ENCODE results near the gene HSD3B2.

Gene HSD3B2

GRCh38 chr1:119404736-119405135 is 10.2 kb upstream of the HSD3B2 start:
- H4K91ac ChIP-seq (ENCODE audit: low read length): no peak overlapping the region
- H3K36me3 ChIP-seq (ENCODE audit: control insufficient read depth in 1 of 2, insufficient read depth in 2 of 2, low read depth in 1 of 2, low read length in 2 of 2): no peaks in the 10 kb centered on the region
- no peak overlapping the region for H4K8ac ChIP-seq (ENCODE audit: low read length)
- no peak overlapping the region for H2BK15ac ChIP-seq (ENCODE audit: low read depth, poor library complexity, severe bottlenecking)
- no peak overlapping the region for H2BK12ac ChIP-seq (ENCODE audit: low read length in 2 of 2)
- H2AFZ ChIP-seq (ENCODE audit: low read depth, low read length): no peak overlapping the region
- H3K9me3 ChIP-seq (ENCODE audit: control insufficient read depth, low read length): peaks cover 18% of the 10 kb centered on the region
- no peak overlapping the region for H3K4ac ChIP-seq (ENCODE audit: low read depth in 1 of 2, low read length in 2 of 2)
- peaks cover 0 to 5% of the 10 kb centered on the region in 2 experiments for H3K27me3 ChIP-seq (ENCODE audit: control insufficient read depth in 1 of 2, insufficient read depth in 1 of 2, low read length in 2 of 2)
- DNase-seq: no peak
- H3K18ac ChIP-seq (ENCODE audit: low read depth in 1 of 2, low read length in 2 of 2): no peak overlapping the region
- H3K23ac ChIP-seq (ENCODE audit: low read length in 2 of 2): no peak overlapping the region
- no peak overlapping the region for H3K14ac ChIP-seq (ENCODE audit: low read length in 2 of 2)
- no peak overlapping the region for H3K27ac ChIP-seq (ENCODE audit: low read length, poor library complexity, severe bottlenecking)
- no peak overlapping the region for H3K9ac ChIP-seq (ENCODE audit: low read length)
- no peaks in the 10 kb centered on the region for H3K79me1 ChIP-seq (replicated peaks; ENCODE audit: low read length, poor library complexity, severe bottlenecking)
- H3K4me1 ChIP-seq (ENCODE audit: control insufficient read depth, insufficient read depth, low read depth, low read length): no peaks in the 10 kb centered on the region
- H3K4me2 ChIP-seq (ENCODE audit: low read length, poor library complexity, severe bottlenecking): no peak overlapping the region
- H3K4me3 ChIP-seq (ENCODE audit: insufficient read depth in 1 of 2, low read depth in 1 of 2, low read length in 2 of 2): no peak overlapping the region
- H2AK5ac ChIP-seq (ENCODE audit: low read length, severe bottlenecking): no peak overlapping the region
- H2BK5ac ChIP-seq (ENCODE audit: low read depth, low read length, poor library complexity, severe bottlenecking): no peak overlapping the region
- no peak overlapping the region for H2BK120ac ChIP-seq (ENCODE audit: low read depth, low read length)
- 6% methylated on average over 2 of the region's 2 CpGs for WGBS

- H3K4me2 ChIP-seq (ENCODE audit: low read length, poor library complexity, severe bottlenecking): no peak overlapping the region
- H3K4me3 ChIP-seq (ENCODE audit: insufficient read depth in 1 of 2, low read depth in 1 of 2, low read length in 2 of 2): no peak overlapping the region
- no peak for DNase-seq
- H2BK5ac ChIP-seq (ENCODE audit: low read depth, low read length, poor library complexity, severe bottlenecking): no peak overlapping the region
- H2BK12ac ChIP-seq (ENCODE audit: low read length in 2 of 2): no peak overlapping the region
- H3K9me3 ChIP-seq (ENCODE audit: control insufficient read depth, low read length): peaks cover 12% of the 10 kb centered on the region
- no peak overlapping the region for H3K9ac ChIP-seq (ENCODE audit: low read length)
- H3K27ac ChIP-seq (ENCODE audit: low read length, poor library complexity, severe bottlenecking): no peak overlapping the region
- H2AFZ ChIP-seq (ENCODE audit: low read depth, low read length): no peak overlapping the region
- H3K18ac ChIP-seq (ENCODE audit: low read depth in 1 of 2, low read length in 2 of 2): no peak overlapping the region
- no peak overlapping the region for H2BK15ac ChIP-seq (ENCODE audit: low read depth, poor library complexity, severe bottlenecking)
- no peak overlapping the region for H3K4ac ChIP-seq (ENCODE audit: low read depth in 1 of 2, low read length in 2 of 2)
- H2AK5ac ChIP-seq (ENCODE audit: low read length, severe bottlenecking): no peak overlapping the region
- peaks cover 1% of the 10 kb centered on the region for H3K4me1 ChIP-seq (ENCODE audit: control insufficient read depth, insufficient read depth, low read depth, low read length)
- peaks cover 2 to 4% of the 10 kb centered on the region in 2 experiments for H3K27me3 ChIP-seq (ENCODE audit: control insufficient read depth in 1 of 2, insufficient read depth in 1 of 2, low read length in 2 of 2)
- H2BK120ac ChIP-seq (ENCODE audit: low read depth, low read length): no peak overlapping the region
- no peak overlapping the region for H3K23ac ChIP-seq (ENCODE audit: low read length in 2 of 2)
- H4K91ac ChIP-seq (ENCODE audit: low read length): no peak overlapping the region
- no peak overlapping the region for H4K8ac ChIP-seq (ENCODE audit: low read length)
- no peak overlapping the region for H3K14ac ChIP-seq (ENCODE audit: low read length in 2 of 2)
- H3K79me1 ChIP-seq (replicated peaks; ENCODE audit: low read length, poor library complexity, severe bottlenecking): no peaks in the 10 kb centered on the region
- no peaks in the 10 kb centered on the region for H3K36me3 ChIP-seq (ENCODE audit: control insufficient read depth in 1 of 2, insufficient read depth in 2 of 2, low read depth in 1 of 2, low read length in 2 of 2)
Measured at GRCh38 chr1:119409731-119410130, 5.2 kb upstream of the HSD3B2 start.

- H2BK15ac ChIP-seq (ENCODE audit: low read depth, poor library complexity, severe bottlenecking): no peak overlapping the region
- peaks cover 1% of the 10 kb centered on the region for H3K4me1 ChIP-seq (ENCODE audit: control insufficient read depth, insufficient read depth, low read depth, low read length)
- no peak overlapping the region for H2AFZ ChIP-seq (ENCODE audit: low read depth, low read length)
- no peak overlapping the region for H4K91ac ChIP-seq (ENCODE audit: low read length)
- WGBS: 78% methylated on average over 2 of the region's 3 CpGs
- H3K23ac ChIP-seq (ENCODE audit: low read length in 2 of 2): no peak overlapping the region
- peaks cover 12% of the 10 kb centered on the region for H3K9me3 ChIP-seq (ENCODE audit: control insufficient read depth, low read length)
- peaks cover 3 to 7% of the 10 kb centered on the region in 2 experiments for H3K27me3 ChIP-seq (ENCODE audit: control insufficient read depth in 1 of 2, insufficient read depth in 1 of 2, low read length in 2 of 2)
- H2BK120ac ChIP-seq (ENCODE audit: low read depth, low read length): no peak overlapping the region
- H3K4me2 ChIP-seq (ENCODE audit: low read length, poor library complexity, severe bottlenecking): no peak overlapping the region
- no peak for DNase-seq
- no peak overlapping the region for H2AK5ac ChIP-seq (ENCODE audit: low read length, severe bottlenecking)
- no peak overlapping the region for H3K18ac ChIP-seq (ENCODE audit: low read depth in 1 of 2, low read length in 2 of 2)
- H3K14ac ChIP-seq (ENCODE audit: low read length in 2 of 2): no peak overlapping the region
- H3K79me1 ChIP-seq (replicated peaks; ENCODE audit: low read length, poor library complexity, severe bottlenecking): no peaks in the 10 kb centered on the region
- H2BK5ac ChIP-seq (ENCODE audit: low read depth, low read length, poor library complexity, severe bottlenecking): no peak overlapping the region
- no peak overlapping the region for H3K9ac ChIP-seq (ENCODE audit: low read length)
- no peak overlapping the region for H2BK12ac ChIP-seq (ENCODE audit: low read length in 2 of 2)
- no peak overlapping the region for H4K8ac ChIP-seq (ENCODE audit: low read length)
- no peak overlapping the region for H3K4me3 ChIP-seq (ENCODE audit: insufficient read depth in 1 of 2, low read depth in 1 of 2, low read length in 2 of 2)
- no peak overlapping the region for H3K27ac ChIP-seq (ENCODE audit: low read length, poor library complexity, severe bottlenecking)
- no peaks in the 10 kb centered on the region for H3K36me3 ChIP-seq (ENCODE audit: control insufficient read depth in 1 of 2, insufficient read depth in 2 of 2, low read depth in 1 of 2, low read length in 2 of 2)
- no peak overlapping the region for H3K4ac ChIP-seq (ENCODE audit: low read depth in 1 of 2, low read length in 2 of 2)
Measured at GRCh38 chr1:119410961-119411360, 4.0 kb upstream of the HSD3B2 start.

- Histone ChIP-seq H2BK5ac (ENCODE audit: low read depth, low read length, poor library complexity, severe bottlenecking) (no peak overlapping the region), H3K9me3 (ENCODE audit: control insufficient read depth, low read length) (no peaks in the 10 kb centered on the region), H3K4me2 (ENCODE audit: low read length, poor library complexity, severe bottlenecking) (no peak overlapping the region), H3K79me1 (replicated peaks; ENCODE audit: low read length, poor library complexity, severe bottlenecking) (no peaks in the 10 kb centered on the region), H4K91ac (ENCODE audit: low read length) (no peak overlapping the region), H2BK120ac (ENCODE audit: low read depth, low read length) (no peak overlapping the region), H2AK5ac (ENCODE audit: low read length, severe bottlenecking) (no peak overlapping the region), H3K27ac (ENCODE audit: low read length, poor library complexity, severe bottlenecking) (no peak overlapping the region), H3K4me3 (ENCODE audit: insufficient read depth in 1 of 2, low read depth in 1 of 2, low read length in 2 of 2) (no peak overlapping the region), H3K4ac (ENCODE audit: low read depth in 1 of 2, low read length in 2 of 2) (no peak overlapping the region), H3K14ac (ENCODE audit: low read length in 2 of 2) (no peak overlapping the region), H4K8ac (ENCODE audit: low read length) (no peak overlapping the region), H3K36me3 (ENCODE audit: control insufficient read depth in 1 of 2, insufficient read depth in 2 of 2, low read depth in 1 of 2, low read length in 2 of 2) (no peaks in the 10 kb centered on the region), H2BK15ac (ENCODE audit: low read depth, poor library complexity, severe bottlenecking) (no peak overlapping the region), H3K27me3 (ENCODE audit: control insufficient read depth in 1 of 2, insufficient read depth in 1 of 2, low read length in 2 of 2) (peaks cover 22 to 23% of the 10 kb centered on the region in 2 experiments), H3K9ac (ENCODE audit: low read length) (no peak overlapping the region), H3K18ac (ENCODE audit: low read depth in 1 of 2, low read length in 2 of 2) (no peak overlapping the region), H3K23ac (ENCODE audit: low read length in 2 of 2) (no peak overlapping the region), H3K4me1 (ENCODE audit: control insufficient read depth, insufficient read depth, low read depth, low read length) (peaks cover 1% of the 10 kb centered on the region), H2BK12ac (ENCODE audit: low read length in 2 of 2) (no peak overlapping the region), H2AFZ (ENCODE audit: low read depth, low read length) (no peak overlapping the region)
- no peak for DNase-seq
- WGBS: 54% methylated on average over 2 of the region's 3 CpGs
Measured at GRCh38 chr1:119416006-119416640, 1.2 kb downstream of the HSD3B2 start.

Data from mesenchymal stem cell (in vitro differentiated cells and primary cell).